HG03439 (cell line): ENCODE data around the gene TSC22D3.
"Not testable (repeated sequence)": the region's sequence is repeated elsewhere in the genome, so short reads cannot be mapped to it uniquely, and the experiment has no call there.

Source experiments
- ATAC-seq: cut with Tn5 transposase; IDR thresholded peaks from one replicate; pipeline ENCODE4 v1.9.1; 2021; ENCODE audit warnings: mild to moderate bottlenecking, moderate library complexity; ENCODE audit not compliant: unreplicated experiment

TSC22D3 gene

GRCh38 chrX:107712231-107713202 is 63.1 kb downstream of the TSC22D3 start:
- ATAC-seq = no peak

GRCh38 chrX:107711521-107712181 is 63.9 kb downstream of the TSC22D3 start:
- ATAC-seq = no peak

GRCh38 chrX:107710617-107711391 is 64.8 kb downstream of the TSC22D3 start:
- peak; percentile 96 for ATAC-seq

GRCh38 chrX:107709266-107709806 is 66.3 kb downstream of the TSC22D3 start:
- ATAC-seq = no peak

GRCh38 chrX:107708762-107709161 is 66.8 kb downstream of the TSC22D3 start:
- ATAC-seq = no peak

- ATAC-seq = no peak
These were observed 67.7 kb downstream of the TSC22D3 start for GRCh38 chrX:107707866-107708265.

- ATAC-seq = no peak
These were observed 69.3 kb downstream of the TSC22D3 start for GRCh38 chrX:107706309-107706708.

- no peak for ATAC-seq
These were observed 71.0 kb downstream of the TSC22D3 start for GRCh38 chrX:107704587-107704986.

GRCh38 chrX:107704181-107704580 is 71.4 kb downstream of the TSC22D3 start:
- no peak for ATAC-seq

- ATAC-seq = no peak
These were observed 74.0 kb downstream of the TSC22D3 start for GRCh38 chrX:107701493-107702121.

GRCh38 chrX:107700790-107701189 is 74.8 kb downstream of the TSC22D3 start:
- no peak for ATAC-seq

GRCh38 chrX:107700317-107700774 is 75.2 kb downstream of the TSC22D3 start:
- ATAC-seq = no peak

- ATAC-seq = no peak
These were observed 76.0 kb downstream of the TSC22D3 start for GRCh38 chrX:107699616-107700015.

- no peak for ATAC-seq
These were observed 84.6 kb downstream of the TSC22D3 start for GRCh38 chrX:107691024-107691448.

- ATAC-seq = no peak
These were observed 88.1 kb downstream of the TSC22D3 start for GRCh38 chrX:107687445-107687844.

GRCh38 chrX:107686792-107687191 is 88.8 kb downstream of the TSC22D3 start:
- no peak for ATAC-seq

GRCh38 chrX:107686026-107686425 is 89.6 kb downstream of the TSC22D3 start:
- ATAC-seq = no peak

GRCh38 chrX:107685586-107685985 is 90.0 kb downstream of the TSC22D3 start:
- ATAC-seq = not testable (repeated sequence)

- no peak for ATAC-seq
These were observed 90.6 kb downstream of the TSC22D3 start for GRCh38 chrX:107684956-107685385.

GRCh38 chrX:107683931-107684330 is 91.7 kb downstream of the TSC22D3 start:
- no peak for ATAC-seq
